ENCODE measurements around the gene BRPF1. TPM values are rescaled to one million over a fixed set of nuclear protein-coding genes. Genes with fewer than 3 reads are reported as not detected.

BRPF1 gene
- polyA plus RNA-seq, 1 of the 3 experiments (the other 2 are of a cell fraction): 13.0 TPM

GRCh38 chr3:9692416-9692815 lies 39.1 kb upstream of the BRPF1 start (continued):
- TF ChIP-seq MEF2A (IDR thresholded peaks at IDR 0.05; ENCODE audit: borderline replicate concordance, low read depth) (no peak), ELF1 (IDR thresholded peaks at IDR 0.05) (no peak), SIN3A (IDR thresholded peaks at IDR 0.05; ENCODE audit: borderline replicate concordance, low read depth, low read length) (no peak), TEAD4 (IDR thresholded peaks at IDR 0.05; ENCODE audit: borderline replicate concordance, insufficient read depth) (no peak)

GRCh38 chr3:9695345-9695744 lies 36.2 kb upstream of the BRPF1 start:
- H2AFZ ChIP-seq (ENCODE audit: low read depth): no peak overlapping the region
- ChIA-PET POLR2A (interaction anchor here (0.6 to 0.7 kb wide), 2 partner anchors 39 to 331 kb away, joined by 3 read pairs; no protein-coding TSS in a partner anchor), CTCF (interaction anchor here (1.8 kb wide), 1 partner anchor 192 kb away, joined by 5 read pairs; no protein-coding TSS in a partner anchor)
- H3K9ac ChIP-seq: no peak overlapping the region
- H3K79me2 ChIP-seq (ENCODE audit: insufficient read depth): no peaks in the 10 kb centered on the region
- H3K9me3 ChIP-seq: no peaks in the 10 kb centered on the region
- H3K9me2 ChIP-seq: no peaks in the 10 kb centered on the region
- no peak overlapping the region for H3K27ac ChIP-seq (ENCODE audit: low read depth in 2 of 2, low read length in 1 of 2)
- no peak for TF ChIP-seq GABPA (IDR thresholded peaks at IDR 0.05; ENCODE audit: low read depth)
- no peak for TF ChIP-seq TAF1 (IDR thresholded peaks at IDR 0.05; ENCODE audit: borderline replicate concordance, low read depth, low read length)
- TF ChIP-seq MAX (IDR thresholded peaks at IDR 0.05; ENCODE audit: low read depth): no peak
- no peak for TF ChIP-seq FOXM1 (IDR thresholded peaks at IDR 0.05; ENCODE audit: low read depth)
- no peak for TF ChIP-seq SIN3A (IDR thresholded peaks at IDR 0.05; ENCODE audit: borderline replicate concordance, low read depth, low read length)
- TF ChIP-seq POLR2AphosphoS5 (IDR thresholded peaks at IDR 0.05; ENCODE audit: low read depth, low read length): no peak
- no peak for TF ChIP-seq NFIC (IDR thresholded peaks at IDR 0.05; ENCODE audit: borderline replicate concordance)
- TF ChIP-seq MXI1 (IDR thresholded peaks at IDR 0.05; ENCODE audit: low read depth, low read length): no peak
- no peak for TF ChIP-seq EZH2phosphoT487 (IDR thresholded peaks at IDR 0.05; ENCODE audit: borderline replicate concordance, low read depth)
- H3F3A ChIP-seq (replicated peaks; ENCODE audit: insufficient read depth): no peaks in the 10 kb centered on the region
- no peaks in the 10 kb centered on the region for H4K20me1 ChIP-seq (ENCODE audit: insufficient read depth)
- H3K36me3 ChIP-seq (replicated peaks in 1 of 2; ENCODE audit: control insufficient read depth in 1 of 2, insufficient read depth in 2 of 2, low read length in 1 of 2): peaks cover 8 to 61% of the 10 kb centered on the region in 2 experiments
- no peak overlapping the region for H3K4me3 ChIP-seq (ENCODE audit: low read depth in 2 of 2, low read length in 1 of 2)
- no peaks in the 10 kb centered on the region for H3K27me3 ChIP-seq (ENCODE audit: insufficient read depth)
- no peak for DNase-seq
- no peak overlapping the region for H3K4me2 ChIP-seq
- peaks cover 0 to 17% of the 10 kb centered on the region in 2 experiments; a peak in 1 of 4 replicates for H3K4me1 ChIP-seq (ENCODE audit: control insufficient read depth in 1 of 2, insufficient read depth in 2 of 2, low read depth in 1 of 2, low read length in 1 of 2)
- WGBS (ENCODE audit: low lambda C conversion rate): 97% methylated on average over 3 of the region's 4 CpGs

- Histone ChIP-seq H3K9ac (no peak overlapping the region), H2AFZ (ENCODE audit: low read depth) (no peak overlapping the region), H3K4me1 (ENCODE audit: control insufficient read depth in 1 of 2, insufficient read depth in 2 of 2, low read depth in 1 of 2, low read length in 1 of 2) (peaks cover 0 to 13% of the 10 kb centered on the region in 2 experiments; a peak in 1 of 4 replicates), H3K36me3 (replicated peaks in 1 of 2; ENCODE audit: control insufficient read depth in 1 of 2, insufficient read depth in 2 of 2, low read length in 1 of 2) (peaks cover 8 to 59% of the 10 kb centered on the region in 2 experiments), H3K9me3 (no peaks in the 10 kb centered on the region), H3K4me3 (ENCODE audit: low read depth in 2 of 2, low read length in 1 of 2) (no peak overlapping the region), H3K9me2 (no peaks in the 10 kb centered on the region), H3K27ac (ENCODE audit: low read depth in 2 of 2, low read length in 1 of 2) (no peak overlapping the region), H3K27me3 (ENCODE audit: insufficient read depth) (no peaks in the 10 kb centered on the region), H3K79me2 (ENCODE audit: insufficient read depth) (no peaks in the 10 kb centered on the region), H3F3A (replicated peaks; ENCODE audit: insufficient read depth) (no peaks in the 10 kb centered on the region), H3K4me2 (no peak overlapping the region), H4K20me1 (ENCODE audit: insufficient read depth) (no peaks in the 10 kb centered on the region)
- TF ChIP-seq USF2 (IDR thresholded peaks at IDR 0.05; ENCODE audit: borderline replicate concordance, low read depth, low read length) (no peak), TEAD4 (IDR thresholded peaks at IDR 0.05; ENCODE audit: borderline replicate concordance, insufficient read depth) (no peak), SIN3A (IDR thresholded peaks at IDR 0.05; ENCODE audit: borderline replicate concordance, low read depth, low read length) (no peak)
- DNase-seq: no peak
- ChIA-PET CTCF (interaction anchor here (1.8 kb wide), 1 partner anchor 192 kb away, joined by 5 read pairs; no protein-coding TSS in a partner anchor), POLR2A (interaction anchor here (0.6 to 0.7 kb wide), 2 partner anchors 39 to 332 kb away, joined by 3 read pairs; no protein-coding TSS in a partner anchor)
- WGBS (ENCODE audit: low lambda C conversion rate): 98% methylated on average over 6 of the region's 7 CpGs
These were observed 35.8 kb upstream of the BRPF1 start for GRCh38 chr3:9695746-9696145.
